Panc1 (cell line): Measurements from ENCODE around the gene DBT.

Source experiments
- CTCF ChIP-seq: fragments of 450-650 bp; IDR thresholded peaks from 2 replicates; pipeline ENCODE4 v1.5.1; 2017; ENCODE audit warnings: mild to moderate bottlenecking
- POLR2AphosphoS5 ChIP-seq: IDR thresholded peaks from 2 replicates; pipeline ENCODE4 v1.6.1; 2012; ENCODE audit warnings: mild to moderate bottlenecking, low read depth, low read length, moderate library complexity
- REST ChIP-seq, 2 experiments: IDR thresholded peaks; 2 replicates each; pipeline ENCODE4 v1.6.1; 2011 to 2012; ENCODE audit warnings: low read depth in 2 of 2, control low read depth in 1 of 2, low read length in 1 of 2, mild to moderate bottlenecking in 1 of 2, moderate library complexity in 1 of 2; ENCODE audit not compliant: insufficient read depth in 1 of 2
- SIN3A ChIP-seq: IDR thresholded peaks from 2 replicates; pipeline ENCODE4 v1.6.1; 2012; ENCODE audit warnings: low read depth, mild to moderate bottlenecking, low read length, moderate library complexity, borderline replicate concordance; ENCODE audit not compliant: insufficient read depth
- TCF7L2 ChIP-seq: IDR thresholded peaks from 2 replicates; pipeline ENCODE4 v1.6.1; 2011; ENCODE audit warnings: mild to moderate bottlenecking, low read depth, low read length, inconsistent platforms

DNA sequence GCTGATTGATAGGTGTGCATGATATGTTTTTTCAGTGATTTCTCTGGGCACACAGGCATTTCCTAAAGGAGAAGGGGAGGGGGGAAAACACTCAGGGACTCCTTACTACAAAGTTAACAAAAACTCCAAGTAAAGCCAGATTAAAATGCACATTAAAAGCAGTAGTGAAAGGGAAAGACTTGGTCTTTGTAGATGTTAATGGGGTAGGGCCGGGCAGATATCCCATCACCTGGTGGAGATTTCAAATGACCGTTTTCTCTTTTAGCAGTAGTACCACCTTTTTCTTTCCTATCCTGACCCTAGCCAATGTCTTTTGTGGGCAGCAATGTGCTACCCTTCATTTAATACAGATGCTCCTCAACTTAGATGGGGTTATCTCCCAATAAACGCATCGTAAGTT, 48.9 kb upstream of the DBT start:
- no peak for TF ChIP-seq REST (IDR thresholded peaks at IDR 0.05; ENCODE audit: insufficient read depth in 1 of 2, low read depth in 2 of 2, low read length in 1 of 2)
- no peak for TF ChIP-seq CTCF
- TF ChIP-seq SIN3A: no peak
- no peak for TF ChIP-seq POLR2AphosphoS5
- TF ChIP-seq TCF7L2: no peak
